Body of pancreas (tissue), 4 donors: ENCODE measurements around the gene ADH4. TPM values are rescaled to one million over a fixed set of nuclear protein-coding genes. Genes with fewer than 3 reads are reported as not detected.

ENCODE experiments used
- ATAC-seq: fragments of 150-250 bp; one replicate; pipeline ENCODE4 v1.9.1; 2016
- DNase-seq, 4 donors: peaks; one replicate each; pipeline ENCODE4 v3.0.0-alpha.2; 2019
- H3K27ac ChIP-seq, 4 donors: fragments of 200-600 bp; sonication (generic); 1 replicate in 3 of 4; 2 replicates in 1 of 4; pipeline versions ENCODE4 v1.5.1 to v1.6.1; 2016 to 2019; ENCODE audit warnings: mild to moderate bottlenecking in 1 of 4, mixed read lengths in 1 of 4, moderate library complexity in 1 of 4
- H3K27me3 ChIP-seq, 2 donors: fragments of 200-600 bp; sonication (generic); one replicate each; pipeline ENCODE4 v1.6.0; 2016; ENCODE audit warnings: mild to moderate bottlenecking in 1 of 2
- H3K36me3 ChIP-seq, 2 donors: fragments of 200-600 bp; sonication (generic); replicated peaks in 1 of 2; 2 replicates each; pipeline ENCODE4 v1.5.1; 2016; ENCODE audit warnings: low read depth in 2 of 2; ENCODE audit not compliant: insufficient read depth in 1 of 2
- H3K4me1 ChIP-seq: fragments of 200-600 bp; sonication (generic); one replicate; pipeline ENCODE4 v1.6.0; 2016
- H3K4me3 ChIP-seq, 2 donors: fragments of 200-600 bp; sonication (generic); 1 replicate in 1 of 2; 2 replicates in 1 of 2; pipeline ENCODE4 v1.5.1; 2016 to 2019
- H3K9me3 ChIP-seq, 3 donors: fragments of 200-600 bp; sonication (generic); 1 replicate in 2 of 3; 2 replicates in 1 of 3; pipeline ENCODE4 v1.5.1; 2016
- POLR2A ChIP-seq, 3 donors: fragments of 450-650 bp; IDR thresholded peaks; one replicate each; pipeline ENCODE4 v1.6.1; 2016; ENCODE audit warnings: antibody characterized with exemption in 3 of 3, mild to moderate bottlenecking in 2 of 3
- WGBS, 2 donors: methylation state at CpG; one replicate each; pipeline ENCODE4 v1.1.5; 2017; 5-methylcytosine and 5-hydroxymethylcytosine counted together
- intact Hi-C: fragments of 100-400 bp; cut with DNase I; formaldehyde crosslinking; loops from one replicate; pipeline ENCODE4 v1.15.1; 2023
- total RNA-seq, 2 donors: library from RNA; depleted of rRNA; stranded (reverse); fragments of >200 nt; gene quantifications; one replicate each; pipeline ENCODE4 v1.1.0, GENCODE V29; 2016
- TF ChIP-seq, protein P1 (sequence below), 7 experiments: fragments of 450-650 bp in 4 of 7; fragments of 200-600 bp in 3 of 7; sonication (generic) in 3 of 7; IDR thresholded peaks; one replicate each; pipeline ENCODE4 v1.5.1; 2016 to 2019; ENCODE audit warnings: antibody characterized with exemption in 7 of 7

The ADH4 gene
- total RNA-seq, 2 donors from 2014 or later: not detected

DNA sequence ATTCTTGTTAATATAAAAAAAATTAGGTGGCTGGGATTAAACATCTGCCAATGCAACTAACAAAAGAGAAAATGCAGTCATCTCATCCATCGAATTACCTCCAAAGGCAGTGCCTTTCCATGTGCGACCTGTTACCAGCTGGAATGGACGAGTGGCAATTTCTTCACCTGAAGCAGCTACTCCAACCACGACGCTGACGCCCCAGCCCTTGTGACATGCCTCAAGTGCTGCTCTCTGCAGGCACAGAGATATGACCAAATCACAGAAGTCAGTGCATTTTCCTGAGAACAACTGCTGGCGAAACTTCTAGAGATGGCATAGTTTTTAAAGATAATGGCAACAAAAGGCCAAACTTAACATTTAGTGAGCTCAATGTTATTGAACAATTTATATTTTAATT, 69.3 kb downstream of the ADH4 start:
- no peaks in the 10 kb centered on the region for H3K27me3 ChIP-seq
- H3K36me3 ChIP-seq: peaks cover 0 to 23% of the 10 kb centered on the region in 2 donors
- 91% methylated on average over 7 of the region's 7 CpGs for WGBS, 2 donors
- ATAC-seq (no peak), DNase-seq (no peak)
- H3K27ac ChIP-seq: no peak overlapping the region
- intact Hi-C loops: no loop called here
- no peaks in the 10 kb centered on the region for H3K4me1 ChIP-seq
- H3K4me3 ChIP-seq: no peak overlapping the region
- no peak for TF ChIP-seq POLR2A (IDR thresholded peaks at IDR 0.05)
- TF ChIP-seq, protein P1, sequence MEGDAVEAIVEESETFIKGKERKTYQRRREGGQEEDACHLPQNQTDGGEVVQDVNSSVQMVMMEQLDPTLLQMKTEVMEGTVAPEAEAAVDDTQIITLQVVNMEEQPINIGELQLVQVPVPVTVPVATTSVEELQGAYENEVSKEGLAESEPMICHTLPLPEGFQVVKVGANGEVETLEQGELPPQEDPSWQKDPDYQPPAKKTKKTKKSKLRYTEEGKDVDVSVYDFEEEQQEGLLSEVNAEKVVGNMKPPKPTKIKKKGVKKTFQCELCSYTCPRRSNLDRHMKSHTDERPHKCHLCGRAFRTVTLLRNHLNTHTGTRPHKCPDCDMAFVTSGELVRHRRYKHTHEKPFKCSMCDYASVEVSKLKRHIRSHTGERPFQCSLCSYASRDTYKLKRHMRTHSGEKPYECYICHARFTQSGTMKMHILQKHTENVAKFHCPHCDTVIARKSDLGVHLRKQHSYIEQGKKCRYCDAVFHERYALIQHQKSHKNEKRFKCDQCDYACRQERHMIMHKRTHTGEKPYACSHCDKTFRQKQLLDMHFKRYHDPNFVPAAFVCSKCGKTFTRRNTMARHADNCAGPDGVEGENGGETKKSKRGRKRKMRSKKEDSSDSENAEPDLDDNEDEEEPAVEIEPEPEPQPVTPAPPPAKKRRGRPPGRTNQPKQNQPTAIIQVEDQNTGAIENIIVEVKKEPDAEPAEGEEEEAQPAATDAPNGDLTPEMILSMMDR (IDR thresholded peaks at IDR 0.05): no peak
- no peaks in the 10 kb centered on the region for H3K9me3 ChIP-seq

Other genes starting within 250 kb of the ADH4 start
- 10 to 100 TPM; 31.1 to 67.9 TPM for gene EIF4E, start 215.2 kb downstream of the ADH4 start, total RNA-seq
- gene METAP1, start 148.6 kb downstream of the ADH4 start, total RNA-seq: 10 to 100 TPM; 21.1 to 21.8 TPM
- 10 to 100 TPM; 30.0 to 63.3 TPM for gene ADH5, start 55.5 kb downstream of the ADH4 start, total RNA-seq
- gene ADH6, start 74.9 kb upstream of the ADH4 start, total RNA-seq: not detected
- gene ADH1A, start 146.7 kb upstream of the ADH4 start, total RNA-seq: under 1 TPM in 1 of 2 donors, not detected in 1; 0.26 TPM
- 100 to 1,000 TPM; 134 to 306 TPM for gene ADH1B, start 177.1 kb upstream of the ADH4 start, total RNA-seq
- 10 to 100 TPM; 10.9 to 38.9 TPM for gene ADH1C, start 208.4 kb upstream of the ADH4 start, total RNA-seq